C4-2B (cell line): ENCODE results near the gene SERPINA5.

Experiments
- H3K27ac ChIP-seq: fragments of 450-650 bp; 2 replicates; pipeline ENCODE4 v1.5.1; 2017
- ZFX ChIP-seq: fragments of 450-650 bp; IDR thresholded peaks from 2 replicates; pipeline ENCODE4 v1.6.1; 2017
- TF ChIP-seq, protein P1 (sequence below): fragments of 450-650 bp; conservative IDR thresholded peaks from 2 replicates; pipeline ENCODE4 v1.5.1; 2017; ENCODE audit warnings: mild to moderate bottlenecking

Gene SERPINA5

DNA sequence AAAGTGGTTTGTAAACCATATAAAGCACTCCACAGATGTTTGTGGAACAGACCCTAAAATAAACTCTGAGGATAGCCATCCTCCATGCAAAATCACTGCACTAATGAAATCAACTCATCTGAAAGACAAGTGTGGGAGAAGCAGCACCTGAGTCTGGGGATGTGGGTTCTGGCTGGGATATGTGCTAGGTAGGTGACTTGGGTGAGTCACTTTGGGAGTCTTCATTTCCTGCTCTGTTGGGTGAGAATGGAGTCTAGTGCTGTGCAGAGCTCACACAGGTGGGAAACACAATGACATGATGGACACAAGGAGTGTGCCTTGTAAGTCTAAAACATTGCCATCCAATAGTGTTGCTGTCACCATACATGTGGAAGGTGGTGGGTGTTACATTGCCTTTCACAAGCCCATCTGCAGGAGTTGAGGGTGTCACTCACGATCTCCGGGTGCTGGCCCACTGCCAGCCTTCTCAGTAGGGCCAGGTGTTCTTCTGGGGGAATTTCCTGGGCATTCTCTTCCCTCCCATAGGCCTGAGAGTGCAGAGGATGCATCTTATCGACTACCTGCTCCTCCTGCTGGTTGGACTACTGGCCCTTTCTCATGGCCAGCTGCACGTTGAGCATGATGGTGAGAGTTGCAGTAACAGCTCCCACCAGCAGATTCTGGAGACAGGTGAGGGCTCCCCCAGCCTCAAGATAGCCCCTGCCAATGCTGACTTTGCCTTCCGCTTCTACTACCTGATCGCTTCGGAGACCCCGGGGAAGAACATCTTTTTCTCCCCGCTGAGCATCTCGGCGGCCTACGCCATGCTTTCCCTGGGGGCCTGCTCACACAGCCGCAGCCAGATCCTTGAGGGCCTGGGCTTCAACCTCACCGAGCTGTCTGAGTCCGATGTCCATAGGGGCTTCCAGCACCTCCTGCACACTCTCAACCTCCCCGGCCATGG is 18.0 kb upstream of the SERPINA5 start:
- TF ChIP-seq, protein P1, sequence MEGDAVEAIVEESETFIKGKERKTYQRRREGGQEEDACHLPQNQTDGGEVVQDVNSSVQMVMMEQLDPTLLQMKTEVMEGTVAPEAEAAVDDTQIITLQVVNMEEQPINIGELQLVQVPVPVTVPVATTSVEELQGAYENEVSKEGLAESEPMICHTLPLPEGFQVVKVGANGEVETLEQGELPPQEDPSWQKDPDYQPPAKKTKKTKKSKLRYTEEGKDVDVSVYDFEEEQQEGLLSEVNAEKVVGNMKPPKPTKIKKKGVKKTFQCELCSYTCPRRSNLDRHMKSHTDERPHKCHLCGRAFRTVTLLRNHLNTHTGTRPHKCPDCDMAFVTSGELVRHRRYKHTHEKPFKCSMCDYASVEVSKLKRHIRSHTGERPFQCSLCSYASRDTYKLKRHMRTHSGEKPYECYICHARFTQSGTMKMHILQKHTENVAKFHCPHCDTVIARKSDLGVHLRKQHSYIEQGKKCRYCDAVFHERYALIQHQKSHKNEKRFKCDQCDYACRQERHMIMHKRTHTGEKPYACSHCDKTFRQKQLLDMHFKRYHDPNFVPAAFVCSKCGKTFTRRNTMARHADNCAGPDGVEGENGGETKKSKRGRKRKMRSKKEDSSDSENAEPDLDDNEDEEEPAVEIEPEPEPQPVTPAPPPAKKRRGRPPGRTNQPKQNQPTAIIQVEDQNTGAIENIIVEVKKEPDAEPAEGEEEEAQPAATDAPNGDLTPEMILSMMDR = no peak
- TF ChIP-seq ZFX = no peak
- no peak overlapping the region for H3K27ac ChIP-seq

DNA sequence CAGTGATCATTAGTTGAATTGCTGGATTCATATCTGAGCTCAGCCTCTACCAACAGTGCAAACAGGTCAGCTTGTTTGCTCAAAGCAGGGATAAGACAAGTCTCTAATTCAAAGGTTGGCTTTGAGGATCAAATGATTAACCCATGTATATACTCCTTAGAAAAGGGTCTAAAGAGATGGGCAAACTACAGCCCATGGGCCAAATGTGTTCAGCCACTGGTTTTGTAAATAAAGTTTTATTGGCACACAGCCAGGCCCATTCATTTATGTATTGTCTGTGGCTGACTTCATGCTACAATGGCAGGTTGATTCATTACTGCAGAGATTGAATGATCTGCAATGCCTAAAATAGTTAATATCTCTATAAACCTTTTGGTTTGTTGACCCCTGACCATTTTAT is 16.8 kb upstream of the SERPINA5 start:
- TF ChIP-seq, protein P1 = no peak
- TF ChIP-seq ZFX = no peak

DNA sequence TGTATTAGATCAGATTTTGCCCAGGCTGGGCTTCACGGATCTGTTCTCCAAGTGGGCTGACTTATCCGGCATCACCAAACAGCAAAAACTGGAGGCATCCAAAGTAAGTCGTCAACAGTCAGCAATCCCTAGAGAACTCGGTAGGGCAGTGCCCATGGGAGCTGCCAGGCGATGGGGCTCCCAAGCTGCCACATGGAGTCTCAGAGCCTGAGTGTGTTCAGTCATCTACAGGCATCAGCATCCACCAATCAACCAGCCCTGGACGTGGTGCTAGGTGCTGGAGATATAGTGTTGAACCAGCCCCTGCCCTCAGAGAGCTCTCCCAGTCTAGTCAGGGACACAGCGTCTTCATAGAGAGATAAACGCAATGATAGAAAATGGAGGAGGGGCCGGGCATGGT is 13.0 kb upstream of the SERPINA5 start:
- TF ChIP-seq, protein P1 = no peak
- TF ChIP-seq ZFX = no peak

More for the DNA sequence above, 16.8 kb upstream of the SERPINA5 start:
- H3K27ac ChIP-seq = no peak overlapping the region

DNA sequence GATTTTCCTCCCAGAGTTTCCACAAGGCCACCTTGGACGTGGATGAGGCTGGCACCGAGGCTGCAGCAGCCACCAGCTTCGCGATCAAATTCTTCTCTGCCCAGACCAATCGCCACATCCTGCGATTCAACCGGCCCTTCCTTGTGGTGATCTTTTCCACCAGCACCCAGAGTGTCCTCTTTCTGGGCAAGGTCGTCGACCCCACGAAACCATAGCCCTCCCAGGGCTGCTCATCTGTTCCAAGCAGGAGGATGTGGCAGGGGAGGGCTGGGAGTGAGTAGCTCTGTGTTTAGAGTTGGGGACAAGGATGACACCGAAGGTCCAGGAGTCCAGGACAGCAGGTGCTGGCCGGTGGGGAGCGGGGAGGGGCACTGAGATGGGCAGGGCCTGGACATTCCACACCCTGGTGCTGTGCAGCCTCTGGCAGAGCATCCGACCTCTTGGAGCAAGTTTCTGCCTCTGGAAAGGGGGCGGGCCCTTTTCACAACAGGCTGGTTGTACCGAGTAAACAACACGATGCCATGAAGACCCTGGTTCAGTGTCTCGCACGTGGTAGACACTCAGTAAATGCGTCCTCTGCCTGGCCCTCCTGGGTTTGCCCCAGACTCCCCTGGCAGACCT is 11.7 kb upstream of the SERPINA5 start:
- TF ChIP-seq ZFX = no peak
- TF ChIP-seq, protein P1 = no peak
- H3K27ac ChIP-seq = no peak overlapping the region

More for the DNA sequence above, 13.0 kb upstream of the SERPINA5 start:
- no peak overlapping the region for H3K27ac ChIP-seq

DNA sequence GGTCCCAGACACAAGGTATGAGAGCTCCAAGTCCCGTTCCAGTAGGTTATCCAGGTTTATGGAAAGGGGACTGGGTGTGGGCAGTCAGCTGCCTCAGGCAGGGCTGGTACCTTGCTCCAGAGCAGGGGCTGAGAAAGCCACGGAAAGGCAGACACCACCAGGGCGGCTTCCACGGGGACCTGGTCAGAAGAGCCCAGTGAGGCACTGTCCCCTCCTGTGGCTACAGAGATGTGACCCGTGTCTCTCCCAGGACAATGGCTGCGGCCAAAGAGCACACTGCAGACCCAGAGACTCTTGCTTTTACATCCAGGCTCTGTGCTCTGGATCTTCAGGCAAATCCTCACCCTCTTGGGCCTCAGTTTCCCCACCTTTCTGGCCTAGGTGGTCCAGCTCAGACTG is 11.2 kb upstream of the SERPINA5 start:
- no peak overlapping the region for H3K27ac ChIP-seq

DNA sequence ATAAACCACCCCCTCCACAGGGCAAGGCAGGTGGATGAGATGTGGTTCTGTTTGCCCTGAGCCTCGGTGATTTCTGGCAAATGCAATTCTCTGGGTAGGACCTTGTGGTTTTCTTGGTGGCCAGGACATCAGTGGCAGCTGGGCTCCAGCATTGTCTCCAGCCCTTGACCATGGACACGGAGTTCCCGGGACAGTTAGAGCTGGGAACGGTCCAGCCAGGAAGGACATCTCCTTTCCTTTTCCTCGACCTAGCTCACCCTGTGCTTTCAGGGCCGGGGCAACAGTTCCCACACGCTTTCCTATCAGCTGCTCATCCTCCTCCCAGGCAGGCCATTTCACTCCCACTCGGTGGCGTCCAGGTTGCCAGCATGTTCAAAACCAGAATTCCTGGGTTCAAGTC is 10.8 kb upstream of the SERPINA5 start:
- no peak overlapping the region for H3K27ac ChIP-seq
- TF ChIP-seq, protein P1 = no peak
- no peak for TF ChIP-seq ZFX

More for the DNA sequence above, 11.2 kb upstream of the SERPINA5 start:
- no peak for TF ChIP-seq ZFX
- TF ChIP-seq, protein P1 = no peak

DNA sequence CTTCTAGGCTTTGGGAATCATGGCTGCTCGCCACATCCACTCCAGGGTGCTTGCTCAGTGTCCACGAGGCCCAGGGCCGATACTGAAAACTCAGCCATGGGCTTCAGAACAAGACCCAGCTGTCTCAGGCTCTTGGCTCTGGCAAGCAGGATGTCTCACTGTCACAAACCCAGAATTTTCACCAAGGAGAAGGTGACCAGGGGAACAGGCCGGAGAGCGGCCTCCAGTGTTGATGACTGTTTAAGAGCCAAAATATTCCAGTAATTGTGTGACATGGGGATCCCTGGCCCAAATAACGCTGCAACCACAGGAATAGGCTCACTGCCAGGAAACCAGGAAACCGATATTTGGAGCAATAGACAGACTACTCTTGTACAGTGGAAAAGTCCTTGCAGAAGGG is 9.8 kb upstream of the SERPINA5 start:
- H3K27ac ChIP-seq = no peak overlapping the region
- TF ChIP-seq, protein P1 = no peak
- TF ChIP-seq ZFX = no peak
